HepG2 (cell line): ENCODE data around the gene ZNF616. TPM values are rescaled to one million over a fixed set of nuclear protein-coding genes. Genes with fewer than 3 reads are reported as not detected.
A peak's percentile ranks its signal among the peaks of the same experiment; 100 is the strongest.

Experiments
- CCDC6 ChIP-seq: sonication (generic); formaldehyde crosslinking; IDR thresholded peaks from 2 replicates; pipeline ENCODE4 v1.8.1; 2022; ENCODE audit warnings: mild to moderate bottlenecking, missing genetic modification reagents, moderate library complexity
- CEBPG ChIP-seq: IDR thresholded peaks from 2 replicates; pipeline ENCODE4 v1.6.1; 2016
- MAFG ChIP-seq: sonication (generic); formaldehyde crosslinking; IDR thresholded peaks from 2 replicates; pipeline ENCODE4 v1.5.1; 2020; ENCODE audit warnings: mild to moderate bottlenecking, missing genetic modification reagents
- MTERF4 ChIP-seq: sonication (generic); formaldehyde crosslinking; IDR thresholded peaks from 2 replicates; pipeline ENCODE4 v1.8.0; 2023; ENCODE audit warnings: mild to moderate bottlenecking, missing genetic modification reagents
- NFAT5 ChIP-seq: sonication (generic); formaldehyde crosslinking; IDR thresholded peaks from 2 replicates; pipeline ENCODE4 v1.4.0; 2020; ENCODE audit warnings: missing genetic modification reagents
- NKX3-1 ChIP-seq: sonication (generic); formaldehyde crosslinking; IDR thresholded peaks from 2 replicates; pipeline ENCODE4 v1.5.0; 2020; ENCODE audit warnings: missing genetic modification reagents
- PAWR ChIP-seq: sonication (generic); formaldehyde crosslinking; IDR thresholded peaks from 2 replicates; pipeline ENCODE4 v1.4.0; 2020; ENCODE audit warnings: missing genetic modification reagents, mild to moderate bottlenecking, borderline replicate concordance
- PHB2 ChIP-seq: fragments of 450-650 bp; IDR thresholded peaks from 2 replicates; pipeline ENCODE4 v1.6.1; 2018; ENCODE audit not compliant: partially characterized antibody
- POGK ChIP-seq: sonication (generic); formaldehyde crosslinking; conservative IDR thresholded peaks from 2 replicates; pipeline ENCODE4 v1.8.0; 2022; ENCODE audit warnings: mild to moderate bottlenecking, moderate library complexity, missing genetic modification reagents
- RARG ChIP-seq: sonication (generic); formaldehyde crosslinking; IDR thresholded peaks from 2 replicates; pipeline ENCODE4 v1.4.0; 2020; ENCODE audit warnings: low read depth, mild to moderate bottlenecking, missing genetic modification reagents
- TBL1XR1 ChIP-seq: fragments of 150-350 bp; IDR thresholded peaks from 2 replicates; pipeline ENCODE4 v1.6.1; 2014; ENCODE audit warnings: borderline replicate concordance, low read length; ENCODE audit not compliant: partially characterized antibody
- ZHX2 ChIP-seq, 2 experiments: sonication (generic) in 1 of 2; formaldehyde crosslinking in 1 of 2; IDR thresholded peaks; 2 replicates each; pipeline versions ENCODE4 v1.6.1 to v1.9.0; 2014 to 2022; ENCODE audit warnings: antibody characterized with exemption in 1 of 2, borderline replicate concordance in 1 of 2, inconsistent platforms in 1 of 2, low read depth in 1 of 2, missing genetic modification reagents in 1 of 2
- ZNF335 ChIP-seq: sonication (generic); formaldehyde crosslinking; IDR thresholded peaks from 2 replicates; pipeline ENCODE4 v1.4.0; 2020; ENCODE audit warnings: missing genetic modification reagents
- ZNF605 ChIP-seq: sonication (generic); formaldehyde crosslinking; IDR thresholded peaks from 2 replicates; pipeline ENCODE4 v1.8.0; 2022; ENCODE audit warnings: mild to moderate bottlenecking, missing genetic modification reagents
- polyA plus RNA-seq, 8 experiments: library from polyadenylated mRNA; depleted of rRNA in 3 of 8; stranded (reverse) in 7 of 8; unstranded in 1 of 8; fragments of >200 nt; fragmentation: Illumina TruSeq in 4 of 8; extraction: Trizol in 4 of 8; gene quantifications; 2 replicates each; pipeline versions ENCODE4 v1.2.1 to v1.2.3, GENCODE V29; 2011 to 2016; ENCODE audit warnings: low read depth in 4 of 8, missing spikeins in 1 of 8, mixed read lengths in 1 of 8; ENCODE audit not compliant: insufficient read depth in 1 of 8
- total RNA-seq, 5 experiments: library from RNA; depleted of rRNA; stranded (reverse); fragments of >200 nt; fragmentation: Illumina TruSeq; extraction: Trizol; gene quantifications; 2 replicates each; pipeline ENCODE4 v1.2.3, GENCODE V29; 2016; ENCODE audit warnings: low read depth in 1 of 5

Gene ZNF616
- total and polyA plus RNA-seq, 2 of the 13 experiments (the other 11 are each of a cell fraction or from before 2014, with no cell fraction given) = 2.2 to 10.4 TPM

GRCh38 chr19:52099497-52100138 is 40.1 kb downstream of the ZNF616 start (continued):
- TF ChIP-seq NFAT5 (CRISPR knock-in tag) (no peak), RARG (no peak), MTERF4 (no peak), ZNF605 (CRISPR knock-in tag) (no peak), PHB2 (no peak), CCDC6 (CRISPR knock-in tag) (no peak), POGK (CRISPR knock-in tag) (no peak), PAWR (no peak), ZHX2 (IDR thresholded peaks at IDR 0.05; ENCODE audit: low read depth) (no peak), ZHX2 (CRISPR knock-in tag; IDR thresholded peaks at IDR 0.05; ENCODE audit: borderline replicate concordance) (no peak), ZNF335 (no peak), MAFG (CRISPR knock-in tag) (no peak), TBL1XR1 (no peak), NKX3-1 (CRISPR knock-in tag) (no peak), CEBPG (peak; percentile 10; the same call in 1 of the 2 replicates)
